GM12878 (cell line): Measurements from ENCODE around the gene DMD. TPM values are rescaled to one million over a fixed set of nuclear protein-coding genes. Genes with fewer than 3 reads are reported as not detected.

Experiments used
- ATAC-seq: fragments of 200-7000 bp; cut with Tn5 transposase; 3 replicates; pipeline ENCODE4 v1.9.1; 2020; ENCODE audit warnings: mild to moderate bottlenecking, moderate library complexity
- BruUV-seq: library from RNA; stranded (reverse); fragments of 400-500 nt; replicated peaks from 2 replicates; lab custom pipeline; 2021; lab: Mats Ljungman, UMichigan
- CTCF ChIA-PET: fragments of 300-600 bp; sonication (Branson Sonifier 250); formaldehyde crosslinking; extraction: SDS; loops from one replicate; lab custom pipeline; 2021; ENCODE audit warnings: inconsistent platforms; lab: Yijun Ruan, JAX
- POLR2A ChIA-PET: fragments of 350-600 bp; formaldehyde crosslinking; extraction: SDS; loops from one replicate; lab custom pipeline; 2021; ENCODE audit warnings: inconsistent platforms; lab: Charles Lee
- RAD21 ChIA-PET: fragments of 300-600 bp; sonication (Branson Sonifier 250); formaldehyde crosslinking; loops from one replicate; lab custom pipeline; 2023; ENCODE audit warnings: antibody characterized with exemption; ENCODE audit not compliant: unreplicated experiment; lab: Charles Lee
- SMC1A ChIA-PET: fragments of 300-600 bp; sonication (Branson Sonifier 250); formaldehyde crosslinking; loops from one replicate; lab custom pipeline; 2023; ENCODE audit not compliant: unreplicated experiment, uncharacterized antibody; lab: Charles Lee
- DNase-seq: peaks from one replicate; pipeline ENCODE4 v3.0.0-alpha.2; 2011; ENCODE audit warnings: low read depth, low spot score
- FAIRE-seq: peaks from 3 replicates; lab custom pipeline; 2011; peaks lifted over from hg19 to GRCh38; lab: Jason Lieb, UNC
- H2AFZ ChIP-seq: 2 replicates; pipeline ENCODE4 v1.6.0; 2011; ENCODE audit warnings: low read depth, low read length, control low read depth; ENCODE audit not compliant: control insufficient read depth
- H3K27ac ChIP-seq: 2 replicates; pipeline ENCODE4 v1.5.1; 2011; ENCODE audit warnings: control low read depth; ENCODE audit not compliant: control insufficient read depth, insufficient read depth
- H3K27me3 ChIP-seq, 2 experiments: replicated peaks in 1 of 2; 2 replicates each; pipeline versions ENCODE4 v1.6.0 to v1.6.1; 2011; ENCODE audit warnings: low read length in 1 of 2; ENCODE audit not compliant: control insufficient read depth in 2 of 2, insufficient read depth in 2 of 2
- H3K36me3 ChIP-seq, 2 experiments: 2 replicates each; pipeline ENCODE4 v1.5.1; 2011; ENCODE audit warnings: low read length in 1 of 2; ENCODE audit not compliant: control insufficient read depth in 2 of 2, insufficient read depth in 2 of 2
- H3K4me1 ChIP-seq: 2 replicates; pipeline ENCODE4 v1.6.1; 2011; ENCODE audit warnings: mild to moderate bottlenecking, low read length, moderate library complexity, mixed read lengths; ENCODE audit not compliant: control insufficient read depth, insufficient read depth
- H3K4me2 ChIP-seq: 2 replicates; pipeline ENCODE4 v1.6.0; 2011; ENCODE audit warnings: control low read depth; ENCODE audit not compliant: control insufficient read depth, insufficient read depth
- H3K4me3 ChIP-seq: fragments of 200-600 bp; sonication (generic); 2 replicates; pipeline ENCODE4 v1.5.1; 2016
- H3K79me2 ChIP-seq: 2 replicates; pipeline ENCODE4 v1.6.0; 2011; ENCODE audit warnings: low read length; ENCODE audit not compliant: control insufficient read depth, insufficient read depth
- H3K9ac ChIP-seq: 2 replicates; pipeline ENCODE4 v1.8.0; 2011; ENCODE audit warnings: low read length, control low read depth, mixed read lengths; ENCODE audit not compliant: control insufficient read depth, insufficient read depth
- H3K9me3 ChIP-seq: replicated peaks from 3 replicates; pipeline ENCODE4 v1.5.1; 2011; ENCODE audit warnings: mild to moderate bottlenecking, low read length; ENCODE audit not compliant: control insufficient read depth, insufficient read depth
- H4K20me1 ChIP-seq: 2 replicates; pipeline ENCODE4 v1.6.0; 2011; ENCODE audit not compliant: control insufficient read depth, insufficient read depth
- CHD2 ChIP-seq: IDR thresholded peaks from 2 replicates; pipeline ENCODE4 v1.6.1; 2011; ENCODE audit warnings: low read depth, low read length, improper control_type of control experiment, borderline replicate concordance
- HDAC6 ChIP-seq: fragments of 200-600 bp; sonication (generic); IDR thresholded peaks from one replicate; pipeline ENCODE4 v1.8.0; 2017; ENCODE audit warnings: antibody characterized with exemption; ENCODE audit not compliant: unreplicated experiment
- KAT2A ChIP-seq: conservative IDR thresholded peaks from 2 replicates; pipeline ENCODE4 v1.6.1; 2011; ENCODE audit warnings: low read depth, low read length; ENCODE audit not compliant: control insufficient read depth
- NFYA ChIP-seq: IDR thresholded peaks from 2 replicates; pipeline ENCODE4 v1.6.1; 2011; ENCODE audit warnings: low read depth, mild to moderate bottlenecking, low read length, improper control_type of control experiment, borderline replicate concordance
- NFYB ChIP-seq: IDR thresholded peaks from 2 replicates; pipeline ENCODE4 v1.6.1; 2011; ENCODE audit warnings: low read depth, mild to moderate bottlenecking, low read length, improper control_type of control experiment, moderate library complexity; ENCODE audit not compliant: insufficient read depth
- PAX5 ChIP-seq: IDR thresholded peaks from 2 replicates; pipeline ENCODE4 v1.6.1; 2011; ENCODE audit warnings: low read depth, low read length, borderline replicate concordance
- POLR2A ChIP-seq: IDR thresholded peaks from 2 replicates; pipeline ENCODE4 v1.6.1; 2011; ENCODE audit warnings: low read depth, mild to moderate bottlenecking, low read length
- RELA ChIP-seq: fragments of 450-650 bp; IDR thresholded peaks from 2 replicates; pipeline ENCODE4 v1.8.0; 2014; ENCODE audit warnings: borderline replicate concordance; ENCODE audit not compliant: partially characterized antibody
- ZNF384 ChIP-seq: IDR thresholded peaks from 2 replicates; pipeline ENCODE4 v1.6.1; 2012; ENCODE audit warnings: low read depth, mild to moderate bottlenecking, low read length, improper control_type of control experiment, borderline replicate concordance
- WGBS: methylation state at CpG from one replicate; pipeline ENCODE4 v1.1.6; 2016; ENCODE audit warnings: low lambda C conversion rate; ENCODE audit not compliant: insufficient replicate concordance, insufficient coverage; ENCODE audit errors: missing lambda C conversion rate; 5-methylcytosine and 5-hydroxymethylcytosine counted together
- in situ Hi-C: fragments of 300-500 bp; cut with MboI; formaldehyde crosslinking; loops from 9 replicates; pipeline ENCODE4 v1.14.3; 2018; ENCODE audit warnings: mixed read lengths
- intact Hi-C: fragments of 100-400 bp; cut with micrococcal nuclease; formaldehyde crosslinking; loops from one replicate; pipeline ENCODE4 v1.14.2; 2022; ENCODE audit not compliant: unreplicated experiment
- polyA plus RNA-seq, 11 experiments: library from polyadenylated mRNA; depleted of rRNA in 4 of 11; unstranded in 6 of 11; stranded (reverse) in 5 of 11; fragments of >200 nt; fragmentation: Nextera tagmentation in 4 of 11; fragmentation: Illumina TruSeq in 1 of 11; extraction: Ambion mirVana in 4 of 11; extraction: Trizol in 1 of 11; gene quantifications; 1 replicate in 1 of 11; 2 replicates in 10 of 11; pipeline versions ENCODE4 v1.2.1 to v1.2.3, GENCODE V29; 2011 to 2016; ENCODE audit warnings: inconsistent platforms in 2 of 11, missing spikeins in 2 of 11, low read depth in 1 of 11
- total RNA-seq, 4 experiments: library from RNA; depleted of rRNA in 3 of 4; stranded (reverse); fragments of >200 nt in 3 of 4; fragmentation: Illumina TruSeq in 1 of 4; extraction: Trizol in 1 of 4; gene quantifications; 2 replicates each; pipeline versions ENCODE4 v1.2.1 to v1.2.3, GENCODE V29; 2013 to 2021
- TF ChIP-seq, protein P1 (sequence below): fragments of 450-650 bp; IDR thresholded peaks from 2 replicates; pipeline ENCODE4 v1.6.1; 2017; ENCODE audit warnings: mild to moderate bottlenecking, moderate library complexity

DMD gene
- total and polyA plus RNA-seq, 10 of the 15 experiments (the other 5 are each of a cell fraction or from before 2014, with no cell fraction given), result 1.4 to 24.3 (median 4.3) TPM

GRCh38 chrX:31929366-31929765, 1282.0 kb downstream of the DMD start:
- POLR2A ChIA-PET, result no interaction called here
- no peak for DNase-seq
- H4K20me1 ChIP-seq, result no peaks in the 10 kb centered on the region
- RAD21 ChIA-PET, result no interaction called here
- H3K79me2 ChIP-seq, result no peaks in the 10 kb centered on the region
- no peak for FAIRE-seq
- H3K4me2 ChIP-seq, result no peak overlapping the region
- TF ChIP-seq KAT2A (no peak), NFYA (no peak), HDAC6 (no peak), NFYB (no peak)
- TF ChIP-seq, all 136 proteins: peak for 0
- Histone ChIP-seq H3K9ac (no peak overlapping the region), H3K9me3 (no peaks in the 10 kb centered on the region), H3K4me3 (no peak overlapping the region), H3K4me1 (no peaks in the 10 kb centered on the region), H3K27ac (no peak overlapping the region), H3K27me3 (no peaks in the 10 kb centered on the region), H2AFZ (no peak overlapping the region), H3K36me3 (no peaks in the 10 kb centered on the region)
- ATAC-seq, result no peak
- in situ Hi-C loops (no loop called here), intact Hi-C loops (no loop called here)
- 12% methylated on average over 5 of the region's 5 CpGs for WGBS
- ChIA-PET CTCF (no interaction called here), SMC1A (no interaction called here)
- BruUV-seq, result no TSS peak

DNA sequence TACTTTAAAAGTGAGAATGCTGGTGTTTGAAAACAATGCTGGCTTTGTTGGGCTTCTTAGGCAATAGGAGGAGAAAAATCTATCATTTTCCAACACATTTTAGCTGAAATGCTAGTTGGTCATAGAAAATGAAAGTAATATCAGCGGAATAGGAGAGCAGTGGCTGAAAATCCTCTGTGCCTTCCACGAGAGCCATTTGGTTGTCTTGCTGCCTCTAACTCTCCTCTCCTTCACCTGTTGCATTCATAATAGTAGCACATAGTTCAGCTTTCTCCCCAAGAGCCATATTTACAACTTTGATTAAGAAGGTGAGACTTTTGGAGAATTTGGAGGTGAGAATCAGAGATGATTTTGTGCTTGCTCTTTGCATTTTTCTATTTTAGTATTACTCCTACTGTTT, 1290.1 kb downstream of the DMD start:
- TF ChIP-seq PAX5 (no peak), CHD2 (no peak), POLR2A (no peak), RELA (no peak), ZNF384 (no peak)
- TF ChIP-seq, protein P1, sequence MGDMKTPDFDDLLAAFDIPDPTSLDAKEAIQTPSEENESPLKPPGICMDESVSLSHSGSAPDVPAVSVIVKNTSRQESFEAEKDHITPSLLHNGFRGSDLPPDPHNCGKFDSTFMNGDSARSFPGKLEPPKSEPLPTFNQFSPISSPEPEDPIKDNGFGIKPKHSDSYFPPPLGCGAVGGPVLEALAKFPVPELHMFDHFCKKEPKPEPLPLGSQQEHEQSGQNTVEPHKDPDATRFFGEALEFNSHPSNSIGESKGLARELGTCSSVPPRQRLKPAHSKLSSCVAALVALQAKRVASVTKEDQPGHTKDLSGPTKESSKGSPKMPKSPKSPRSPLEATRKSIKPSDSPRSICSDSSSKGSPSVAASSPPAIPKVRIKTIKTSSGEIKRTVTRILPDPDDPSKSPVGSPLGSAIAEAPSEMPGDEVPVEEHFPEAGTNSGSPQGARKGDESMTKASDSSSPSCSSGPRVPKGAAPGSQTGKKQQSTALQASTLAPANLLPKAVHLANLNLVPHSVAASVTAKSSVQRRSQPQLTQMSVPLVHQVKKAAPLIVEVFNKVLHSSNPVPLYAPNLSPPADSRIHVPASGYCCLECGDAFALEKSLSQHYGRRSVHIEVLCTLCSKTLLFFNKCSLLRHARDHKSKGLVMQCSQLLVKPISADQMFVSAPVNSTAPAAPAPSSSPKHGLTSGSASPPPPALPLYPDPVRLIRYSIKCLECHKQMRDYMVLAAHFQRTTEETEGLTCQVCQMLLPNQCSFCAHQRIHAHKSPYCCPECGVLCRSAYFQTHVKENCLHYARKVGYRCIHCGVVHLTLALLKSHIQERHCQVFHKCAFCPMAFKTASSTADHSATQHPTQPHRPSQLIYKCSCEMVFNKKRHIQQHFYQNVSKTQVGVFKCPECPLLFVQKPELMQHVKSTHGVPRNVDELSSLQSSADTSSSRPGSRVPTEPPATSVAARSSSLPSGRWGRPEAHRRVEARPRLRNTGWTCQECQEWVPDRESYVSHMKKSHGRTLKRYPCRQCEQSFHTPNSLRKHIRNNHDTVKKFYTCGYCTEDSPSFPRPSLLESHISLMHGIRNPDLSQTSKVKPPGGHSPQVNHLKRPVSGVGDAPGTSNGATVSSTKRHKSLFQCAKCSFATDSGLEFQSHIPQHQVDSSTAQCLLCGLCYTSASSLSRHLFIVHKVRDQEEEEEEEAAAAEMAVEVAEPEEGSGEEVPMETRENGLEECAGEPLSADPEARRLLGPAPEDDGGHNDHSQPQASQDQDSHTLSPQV, result no peak
- SMC1A ChIA-PET, result no interaction called here
- H2AFZ ChIP-seq, result no peak overlapping the region

More for the DNA sequence above, 1290.1 kb downstream of the DMD start:
- in situ Hi-C loops (no loop called here), intact Hi-C loops (no loop called here)
- FAIRE-seq, result no peak
- Histone ChIP-seq H3K4me2 (no peak overlapping the region), H3K9me3 (no peaks in the 10 kb centered on the region), H3K36me3 (no peaks in the 10 kb centered on the region), H3K27me3 (no peaks in the 10 kb centered on the region), H3K9ac (no peak overlapping the region), H3K27ac (no peak overlapping the region), H3K4me3 (no peak overlapping the region), H4K20me1 (no peaks in the 10 kb centered on the region), H3K4me1 (no peaks in the 10 kb centered on the region), H3K79me2 (no peaks in the 10 kb centered on the region)
- no peak for ATAC-seq
- ChIA-PET CTCF (no interaction called here), POLR2A (no interaction called here), RAD21 (no interaction called here)
- no TSS peak for BruUV-seq
- no peak for DNase-seq
- WGBS, result 0% methylated on average over 2 of the region's 2 CpGs
